BE2C (cell line): ENCODE measurements around the gene FAM131B.

Experiments used
- DNase-seq: peaks from one replicate; pipeline ENCODE4 v3.0.0-alpha.2; 2020
- H3K27me3 ChIP-seq: fragments of 250-450 bp; sonication (Bioruptor Pico); 2 replicates; pipeline ENCODE4 v1.5.1; 2020; ENCODE audit warnings: mild to moderate bottlenecking
- H3K36me3 ChIP-seq: fragments of 250-450 bp; sonication (Bioruptor Pico); 2 replicates; pipeline ENCODE4 v1.5.1; 2020; ENCODE audit warnings: mild to moderate bottlenecking
- H3K4me1 ChIP-seq: fragments of 250-450 bp; sonication (Bioruptor Pico); 2 replicates; pipeline ENCODE4 v1.5.1; 2020
- H3K4me3 ChIP-seq: 2 replicates; pipeline ENCODE4 v1.5.1; 2011; ENCODE audit warnings: low read depth, low read length
- H3K9me3 ChIP-seq: fragments of 250-450 bp; sonication (Bioruptor Pico); 2 replicates; pipeline ENCODE4 v1.5.1; 2020
- CTCF ChIP-seq: IDR thresholded peaks from 2 replicates; pipeline ENCODE4 v1.5.1; 2012; ENCODE audit warnings: mild to moderate bottlenecking, low read depth, low read length

Gene FAM131B

GRCh38 chr7:143355450-143356385 is 6.8 kb downstream of the FAM131B start:
- no peak for DNase-seq
- no peak for TF ChIP-seq CTCF
- peaks cover 40% of the 10 kb centered on the region for H3K27me3 ChIP-seq
- no peaks in the 10 kb centered on the region for H3K36me3 ChIP-seq
- no peaks in the 10 kb centered on the region for H3K4me1 ChIP-seq
- no peak overlapping the region for H3K4me3 ChIP-seq
- no peaks in the 10 kb centered on the region for H3K9me3 ChIP-seq

GRCh38 chr7:143354965-143355364 is 7.5 kb downstream of the FAM131B start:
- H3K27me3 ChIP-seq = peaks cover 38% of the 10 kb centered on the region
- DNase-seq = no peak
- no peaks in the 10 kb centered on the region for H3K9me3 ChIP-seq
- no peaks in the 10 kb centered on the region for H3K36me3 ChIP-seq
- H3K4me1 ChIP-seq = no peaks in the 10 kb centered on the region
- H3K4me3 ChIP-seq = no peak overlapping the region
- no peak for TF ChIP-seq CTCF

- Histone ChIP-seq H3K4me1 (no peaks in the 10 kb centered on the region), H3K27me3 (peaks cover 35% of the 10 kb centered on the region), H3K9me3 (no peaks in the 10 kb centered on the region), H3K4me3 (no peak overlapping the region), H3K36me3 (no peaks in the 10 kb centered on the region)
- no peak for DNase-seq
- TF ChIP-seq CTCF = no peak
Observed at GRCh38 chr7:143354376-143354775, 8.1 kb downstream of the FAM131B start.

- H3K27me3 ChIP-seq = peaks cover 28% of the 10 kb centered on the region
- no peak for TF ChIP-seq CTCF
- no peaks in the 10 kb centered on the region for H3K36me3 ChIP-seq
- H3K9me3 ChIP-seq = no peaks in the 10 kb centered on the region
- no peak overlapping the region for H3K4me3 ChIP-seq
- no peak for DNase-seq
- no peaks in the 10 kb centered on the region for H3K4me1 ChIP-seq
Observed at GRCh38 chr7:143352531-143353002, 9.9 kb downstream of the FAM131B start.

- no peak for TF ChIP-seq CTCF
- Histone ChIP-seq H3K4me3 (no peak overlapping the region), H3K27me3 (peaks cover 27% of the 10 kb centered on the region), H3K9me3 (no peaks in the 10 kb centered on the region), H3K4me1 (no peaks in the 10 kb centered on the region), H3K36me3 (no peaks in the 10 kb centered on the region)
- no peak for DNase-seq
Observed at GRCh38 chr7:143351574-143351973, 10.9 kb downstream of the FAM131B start.

GRCh38 chr7:143351060-143351459 is 11.5 kb downstream of the FAM131B start:
- Histone ChIP-seq H3K4me3 (no peak overlapping the region), H3K36me3 (no peaks in the 10 kb centered on the region), H3K27me3 (peaks cover 22% of the 10 kb centered on the region), H3K9me3 (no peaks in the 10 kb centered on the region), H3K4me1 (no peaks in the 10 kb centered on the region)
- DNase-seq = no peak
- no peak for TF ChIP-seq CTCF
